ENCODE measurements around the gene RHOU.

RHOU gene

DNA sequence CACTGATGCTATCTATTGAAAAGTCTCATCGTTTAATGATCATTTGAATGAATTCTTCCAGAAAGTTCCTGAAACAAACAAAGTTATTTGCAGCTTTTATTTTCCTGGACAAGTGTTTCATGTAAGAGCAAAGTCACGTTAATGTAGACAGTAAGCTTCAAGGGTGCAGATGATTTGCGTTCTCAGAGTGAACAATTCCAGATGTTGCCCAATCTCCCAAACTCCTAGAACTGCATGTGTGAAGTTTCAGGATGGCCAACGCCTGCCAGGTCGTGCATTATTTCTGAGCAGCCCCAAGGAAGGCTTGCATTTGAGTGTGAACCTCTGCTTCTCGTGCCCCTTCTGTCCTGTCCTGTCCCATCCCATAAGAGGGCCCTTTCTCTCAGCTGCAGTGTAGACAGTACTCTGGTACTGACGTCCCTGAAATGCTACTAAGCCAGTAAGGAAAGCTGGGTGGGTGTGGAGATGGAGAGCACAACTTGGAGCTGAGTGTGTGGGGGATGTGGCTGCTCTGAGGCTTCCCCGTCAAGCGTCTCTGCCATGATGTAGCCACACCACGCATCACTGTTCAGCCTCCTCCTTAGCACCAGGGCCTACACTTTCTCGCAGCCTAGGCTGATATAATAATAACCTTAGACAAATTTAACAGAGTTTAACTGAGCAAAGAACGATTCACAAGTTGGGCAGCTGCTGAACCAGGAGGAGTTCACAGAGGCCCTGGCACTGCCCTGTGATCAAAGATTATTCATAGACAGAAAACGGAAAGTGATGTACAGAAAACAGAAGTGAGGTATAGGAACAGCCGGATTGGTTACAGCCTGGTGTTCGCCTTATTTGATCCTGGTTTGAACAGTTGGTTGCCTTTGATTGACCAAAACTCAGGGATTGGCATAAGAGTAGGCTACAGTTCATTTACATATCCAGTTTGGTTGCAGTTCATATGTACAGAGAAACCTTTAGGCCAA, 50.4 kb downstream of the RHOU start:
- no peak for ATAC-seq

DNA sequence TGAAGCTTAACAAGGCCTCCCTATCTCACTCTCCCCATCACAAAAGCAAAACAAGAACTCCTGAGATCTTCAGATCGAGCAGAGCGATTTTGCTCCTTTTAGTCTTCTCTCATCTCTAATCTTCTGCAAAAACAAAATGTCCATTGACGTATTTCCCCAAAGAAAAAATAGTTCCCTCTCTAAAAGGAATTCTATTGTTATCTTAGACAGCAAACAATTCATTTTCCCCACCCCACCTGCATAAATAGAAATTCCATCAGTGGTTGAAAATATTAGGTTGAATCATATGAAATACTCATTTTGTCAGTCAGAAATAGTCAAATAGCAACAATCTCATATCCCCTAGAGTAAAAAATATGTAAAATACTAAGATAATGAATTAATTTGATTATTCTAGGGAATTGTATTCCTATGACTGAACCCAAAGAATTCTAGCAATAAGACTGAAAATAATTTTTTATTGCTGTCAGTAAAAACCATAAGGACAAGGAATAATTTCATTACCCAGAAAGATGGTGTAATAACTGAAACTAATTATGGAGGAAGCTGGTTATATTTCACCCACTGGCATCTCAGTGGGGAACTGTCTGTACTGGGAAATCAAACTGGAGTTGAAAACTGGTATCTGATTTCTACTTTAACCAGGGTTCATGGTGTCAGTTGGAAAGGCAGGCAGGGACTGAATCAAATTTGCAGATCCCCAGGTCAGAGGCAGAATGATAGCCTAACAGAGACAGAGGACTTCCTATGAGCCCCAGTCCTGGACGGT, 51.3 kb downstream of the RHOU start:
- ATAC-seq = no peak

DNA sequence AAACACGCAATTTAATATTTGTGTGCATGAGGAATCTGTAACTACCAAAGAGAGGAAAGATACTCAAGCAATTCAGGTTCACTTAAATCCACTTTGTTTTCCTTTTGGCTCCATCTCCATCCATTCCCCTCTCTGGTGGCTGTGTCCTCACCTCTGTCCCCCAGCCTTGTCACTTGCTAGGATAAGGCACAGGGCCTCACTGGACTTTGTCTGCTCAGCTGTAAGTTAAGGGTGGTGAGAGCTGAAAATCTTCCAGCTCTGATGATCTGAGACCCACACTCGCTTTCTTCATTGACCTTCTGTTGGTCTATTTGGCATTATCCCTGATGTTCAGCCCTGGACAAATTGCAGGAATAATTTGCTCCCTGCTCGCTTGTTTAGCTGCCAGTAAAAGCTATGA, 56.5 kb downstream of the RHOU start:
- ATAC-seq = no peak

DNA sequence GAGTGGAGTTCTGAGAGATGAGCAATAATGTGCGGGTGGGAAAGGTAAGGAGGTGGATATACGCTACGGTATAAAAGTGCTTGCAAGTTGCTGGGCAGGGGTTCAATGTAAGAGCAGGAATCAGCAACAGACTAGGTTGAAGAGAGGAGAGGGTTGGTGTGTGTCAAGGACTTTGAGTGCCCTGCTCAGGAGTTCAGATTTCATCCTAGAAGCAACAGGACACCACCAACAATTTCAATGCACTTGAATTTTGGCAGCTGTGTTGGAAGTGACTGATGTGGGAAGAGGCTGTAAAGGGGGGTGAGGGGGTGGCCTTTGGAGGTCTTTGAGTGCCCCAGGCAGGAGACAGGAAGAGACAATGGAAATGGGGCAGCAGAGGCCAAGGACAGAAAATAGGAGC, 57.3 kb downstream of the RHOU start:
- ATAC-seq = no peak

DNA sequence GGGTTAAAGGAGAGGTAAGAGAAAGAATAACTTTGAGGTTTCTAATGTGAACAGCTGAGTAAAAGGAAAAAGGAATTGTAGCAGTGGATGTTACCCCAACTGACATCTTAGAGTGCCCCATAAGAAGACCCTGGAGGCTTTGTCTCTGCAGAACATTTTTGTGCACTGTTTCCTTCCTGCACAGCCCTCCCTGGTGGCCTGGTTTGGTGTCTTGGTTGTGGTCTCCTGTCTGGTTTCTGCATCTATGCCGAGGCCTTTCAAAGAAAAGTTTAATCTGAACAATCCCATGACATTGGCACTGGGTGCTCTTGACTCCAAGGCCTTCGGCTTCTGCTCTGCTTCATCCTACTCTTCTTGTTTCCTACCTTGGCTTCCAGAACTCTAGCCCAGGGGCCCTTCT, 57.8 kb downstream of the RHOU start:
- ATAC-seq = no peak

DNA sequence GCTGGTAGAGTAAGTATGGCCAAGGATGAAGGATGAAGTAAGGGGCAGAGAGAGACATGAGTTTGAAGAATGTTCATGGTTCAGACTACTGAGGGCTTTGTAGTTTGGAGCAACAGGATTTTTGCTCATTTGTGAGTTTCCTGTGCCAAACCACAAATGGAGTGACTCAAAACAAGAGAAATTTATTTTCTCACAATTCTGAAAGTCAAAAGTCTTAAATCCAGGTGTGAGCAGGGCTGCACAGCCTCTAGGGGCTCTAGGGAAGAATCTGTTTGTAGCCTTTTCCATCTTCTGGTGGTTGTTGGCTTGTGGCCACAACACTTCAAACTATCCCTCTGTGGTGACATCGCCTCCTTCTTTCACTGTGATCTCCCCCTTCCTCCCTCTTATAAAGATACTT, 58.9 kb downstream of the RHOU start:
- peak; percentile 54 to 57 for ATAC-seq

DNA sequence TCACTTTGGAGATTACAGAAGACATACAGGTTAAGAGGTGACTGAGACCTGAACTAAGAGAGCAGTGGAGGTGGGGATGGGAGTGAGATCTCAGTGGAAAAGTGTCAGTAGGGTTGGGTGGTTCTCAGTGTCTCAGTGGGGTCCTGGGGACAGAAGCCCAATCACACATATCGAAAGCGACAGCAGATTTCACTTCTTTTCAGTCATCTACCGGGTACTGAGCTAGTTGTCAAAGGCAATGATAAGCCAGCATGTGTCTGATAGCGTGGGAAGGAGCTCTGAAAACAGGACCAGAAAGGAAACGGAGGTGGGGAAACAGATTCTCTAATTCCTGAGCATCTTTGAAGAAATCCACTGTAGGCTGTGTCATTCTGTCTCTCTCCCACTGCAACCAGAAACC, 59.5 kb downstream of the RHOU start:
- peak; percentile 61 to 81 for ATAC-seq

DNA sequence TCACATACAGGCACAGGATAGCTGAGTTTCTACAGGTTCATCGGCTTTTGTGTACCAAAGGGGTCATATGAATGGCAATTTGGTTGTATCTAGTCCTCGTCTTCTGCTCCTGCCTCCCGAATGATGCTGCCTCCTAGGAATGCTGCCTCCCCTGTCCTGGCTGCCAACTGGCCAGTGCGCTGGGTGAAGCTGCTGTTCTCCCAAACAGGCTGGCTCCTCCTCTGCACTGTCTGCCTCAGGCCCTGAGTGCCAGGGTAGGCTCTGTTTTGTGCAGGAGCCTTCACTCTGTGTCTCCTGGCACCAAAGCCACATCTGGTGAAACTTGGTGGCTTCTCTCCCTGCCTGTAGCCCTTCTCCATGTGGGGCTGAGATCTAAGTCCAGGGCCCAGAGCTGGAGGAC, 60.3 kb downstream of the RHOU start:
- ATAC-seq = no peak
